ENCODE measurements around the gene TOX3. TPM values are rescaled to one million over a fixed set of nuclear protein-coding genes. Genes with fewer than 3 reads are reported as not detected.

The TOX3 gene
- total and polyA plus RNA-seq, 2 of the 13 experiments (the other 11 are each of a cell fraction or from before 2014, with no cell fraction given) = 14.5 to 98.6 TPM

DNA sequence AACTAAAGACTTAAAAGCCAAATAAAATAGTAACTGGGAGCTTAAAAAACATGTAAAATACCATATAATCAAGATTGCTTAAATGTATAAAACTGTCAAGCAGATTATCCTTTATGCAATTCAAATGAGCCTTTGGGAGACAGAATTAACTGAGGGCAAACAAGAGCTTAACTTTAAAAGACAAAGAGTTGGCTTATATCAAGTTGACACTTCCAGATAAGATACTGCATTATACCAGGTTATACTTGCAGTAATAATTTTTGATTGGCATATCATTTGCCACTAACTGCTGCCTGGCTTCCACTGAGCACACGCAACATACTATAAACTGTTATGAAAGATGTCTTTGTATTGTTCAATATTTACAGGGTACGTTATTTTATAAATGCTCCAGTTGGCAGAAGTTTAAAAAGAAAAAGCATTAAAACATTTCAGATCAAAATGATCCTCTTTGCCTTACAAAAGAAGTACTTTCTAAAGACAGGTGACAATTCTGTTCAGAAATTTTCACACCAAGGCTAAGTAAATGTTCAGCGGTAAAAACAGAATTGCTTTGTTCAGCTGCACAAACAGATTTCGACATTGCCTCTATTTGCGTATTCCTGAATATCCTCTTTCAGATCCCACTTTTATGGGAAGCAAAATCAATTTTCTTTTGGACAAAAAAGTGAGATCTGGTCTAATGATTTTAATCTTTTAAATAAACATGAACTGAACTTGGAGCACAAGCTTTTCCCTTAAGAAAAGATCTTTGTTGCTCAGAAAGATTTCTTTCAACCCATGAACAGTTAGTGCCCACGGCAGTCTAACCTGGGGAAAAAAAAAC lies 50.7 kb downstream of the TOX3 start (continued):
- TF ChIP-seq NFE2 (CRISPR knock-in tag; IDR thresholded peaks at IDR 0.05) (no peak), HMGA1 (CRISPR knock-in tag; conservative IDR thresholded peaks at IDR 0.05) (no peak), ZFAT (CRISPR knock-in tag; conservative IDR thresholded peaks at IDR 0.05) (no peak), SNAI1 (CRISPR knock-in tag; IDR thresholded peaks at IDR 0.05; ENCODE audit: borderline replicate concordance) (no peak), SRSF1 (optimal IDR thresholded peaks at IDR 0.05; ENCODE audit: low read depth, low read length) (no peak), HHEX (CRISPR knock-in tag; IDR thresholded peaks at IDR 0.05) (peak; percentile 90), CBFB (CRISPR knock-in tag; IDR thresholded peaks at IDR 0.05) (peak; percentile 85; the same call in 1 of the 2 replicates), ELF1 (CRISPR knock-in tag; IDR thresholded peaks at IDR 0.05) (no peak), BHLHE40 (IDR thresholded peaks at IDR 0.05; ENCODE audit: low read length) (0 out of 2 replicates have a peak, but pooled peaks have one; percentile 17), ZNF747 (CRISPR knock-in tag; IDR thresholded peaks at IDR 0.05; ENCODE audit: borderline replicate concordance) (peak; percentile 67; the same call in 1 of the 2 replicates), EED (CRISPR knock-in tag; IDR thresholded peaks at IDR 0.05) (no peak), MXD4 (CRISPR knock-in tag; IDR thresholded peaks at IDR 0.05) (0 out of 2 replicates have a peak, but pooled peaks have one; percentile 54), ZNF382 (CRISPR knock-in tag; IDR thresholded peaks at IDR 0.05; ENCODE audit: borderline replicate concordance) (no peak), ZKSCAN5 (CRISPR knock-in tag; IDR thresholded peaks at IDR 0.05) (no peak), HDAC2 (CRISPR knock-in tag; IDR thresholded peaks at IDR 0.05) (peak; percentile 99), ZNF354B (CRISPR knock-in tag; IDR thresholded peaks at IDR 0.05) (no peak), POGZ (CRISPR knock-in tag; IDR thresholded peaks at IDR 0.05) (peak; percentile 90), ZNF614 (CRISPR knock-in tag; IDR thresholded peaks at IDR 0.05; ENCODE audit: borderline replicate concordance) (peak; percentile 96)
- TF ChIP-seq, protein P1, sequence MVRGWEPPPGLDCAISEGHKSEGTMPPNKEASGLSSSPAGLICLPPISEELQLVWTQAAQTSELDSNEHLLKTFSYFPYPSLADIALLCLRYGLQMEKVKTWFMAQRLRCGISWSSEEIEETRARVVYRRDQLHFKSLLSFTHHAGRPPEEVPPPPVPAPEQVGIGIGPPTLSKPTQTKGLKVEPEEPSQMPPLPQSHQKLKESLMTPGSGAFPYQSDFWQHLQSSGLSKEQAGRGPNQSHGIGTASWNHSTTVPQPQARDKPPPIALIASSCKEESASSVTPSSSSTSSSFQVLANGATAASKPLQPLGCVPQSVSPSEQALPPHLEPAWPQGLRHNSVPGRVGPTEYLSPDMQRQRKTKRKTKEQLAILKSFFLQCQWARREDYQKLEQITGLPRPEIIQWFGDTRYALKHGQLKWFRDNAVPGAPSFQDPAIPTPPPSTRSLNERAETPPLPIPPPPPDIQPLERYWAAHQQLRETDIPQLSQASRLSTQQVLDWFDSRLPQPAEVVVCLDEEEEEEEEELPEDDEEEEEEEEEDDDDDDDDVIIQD (CRISPR knock-in tag; IDR thresholded peaks at IDR 0.05; ENCODE audit: low read depth) = peak; percentile 92
- TF ChIP-seq, protein P2, sequence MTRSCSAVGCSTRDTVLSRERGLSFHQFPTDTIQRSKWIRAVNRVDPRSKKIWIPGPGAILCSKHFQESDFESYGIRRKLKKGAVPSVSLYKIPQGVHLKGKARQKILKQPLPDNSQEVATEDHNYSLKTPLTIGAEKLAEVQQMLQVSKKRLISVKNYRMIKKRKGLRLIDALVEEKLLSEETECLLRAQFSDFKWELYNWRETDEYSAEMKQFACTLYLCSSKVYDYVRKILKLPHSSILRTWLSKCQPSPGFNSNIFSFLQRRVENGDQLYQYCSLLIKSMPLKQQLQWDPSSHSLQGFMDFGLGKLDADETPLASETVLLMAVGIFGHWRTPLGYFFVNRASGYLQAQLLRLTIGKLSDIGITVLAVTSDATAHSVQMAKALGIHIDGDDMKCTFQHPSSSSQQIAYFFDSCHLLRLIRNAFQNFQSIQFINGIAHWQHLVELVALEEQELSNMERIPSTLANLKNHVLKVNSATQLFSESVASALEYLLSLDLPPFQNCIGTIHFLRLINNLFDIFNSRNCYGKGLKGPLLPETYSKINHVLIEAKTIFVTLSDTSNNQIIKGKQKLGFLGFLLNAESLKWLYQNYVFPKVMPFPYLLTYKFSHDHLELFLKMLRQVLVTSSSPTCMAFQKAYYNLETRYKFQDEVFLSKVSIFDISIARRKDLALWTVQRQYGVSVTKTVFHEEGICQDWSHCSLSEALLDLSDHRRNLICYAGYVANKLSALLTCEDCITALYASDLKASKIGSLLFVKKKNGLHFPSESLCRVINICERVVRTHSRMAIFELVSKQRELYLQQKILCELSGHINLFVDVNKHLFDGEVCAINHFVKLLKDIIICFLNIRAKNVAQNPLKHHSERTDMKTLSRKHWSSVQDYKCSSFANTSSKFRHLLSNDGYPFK (CRISPR knock-in tag; IDR thresholded peaks at IDR 0.05; ENCODE audit: borderline replicate concordance) = no peak
- TF ChIP-seq, protein P3, sequence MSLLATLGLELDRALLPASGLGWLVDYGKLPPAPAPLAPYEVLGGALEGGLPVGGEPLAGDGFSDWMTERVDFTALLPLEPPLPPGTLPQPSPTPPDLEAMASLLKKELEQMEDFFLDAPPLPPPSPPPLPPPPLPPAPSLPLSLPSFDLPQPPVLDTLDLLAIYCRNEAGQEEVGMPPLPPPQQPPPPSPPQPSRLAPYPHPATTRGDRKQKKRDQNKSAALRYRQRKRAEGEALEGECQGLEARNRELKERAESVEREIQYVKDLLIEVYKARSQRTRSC (CRISPR knock-in tag; IDR thresholded peaks at IDR 0.05; ENCODE audit: low read depth) = no peak
- TF ChIP-seq, protein P4, sequence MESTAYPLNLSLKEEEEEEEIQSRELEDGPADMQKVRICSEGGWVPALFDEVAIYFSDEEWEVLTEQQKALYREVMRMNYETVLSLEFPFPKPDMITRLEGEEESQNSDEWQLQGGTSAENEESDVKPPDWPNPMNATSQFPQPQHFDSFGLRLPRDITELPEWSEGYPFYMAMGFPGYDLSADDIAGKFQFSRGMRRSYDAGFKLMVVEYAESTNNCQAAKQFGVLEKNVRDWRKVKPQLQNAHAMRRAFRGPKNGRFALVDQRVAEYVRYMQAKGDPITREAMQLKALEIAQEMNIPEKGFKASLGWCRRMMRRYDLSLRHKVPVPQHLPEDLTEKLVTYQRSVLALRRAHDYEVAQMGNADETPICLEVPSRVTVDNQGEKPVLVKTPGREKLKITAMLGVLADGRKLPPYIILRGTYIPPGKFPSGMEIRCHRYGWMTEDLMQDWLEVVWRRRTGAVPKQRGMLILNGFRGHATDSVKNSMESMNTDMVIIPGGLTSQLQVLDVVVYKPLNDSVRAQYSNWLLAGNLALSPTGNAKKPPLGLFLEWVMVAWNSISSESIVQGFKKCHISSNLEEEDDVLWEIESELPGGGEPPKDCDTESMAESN (CRISPR knock-in tag; conservative IDR thresholded peaks at IDR 0.05) = 0 out of 2 replicates have a peak, but pooled peaks have one; percentile 43
